ENCODE measurements around the gene HHEX. TPM values are rescaled to one million over a fixed set of nuclear protein-coding genes. Genes with fewer than 3 reads are reported as not detected.

Gene HHEX
- total and polyA plus RNA-seq, 3 donors from 2014 or later = 2.6 to 5.6 (median 4.0) TPM

GRCh38 chr10:92729886-92730285 lies 40.1 kb downstream of the HHEX start:
- intact Hi-C loops (cut with DNase I; ENCODE audit: low total_unique reads) = no loop called here
- Histone ChIP-seq H3K36me3 (ENCODE audit: low read depth, missing control alignments) (no peaks in the 10 kb centered on the region), H3K4me1 (no peaks in the 10 kb centered on the region), H3K27ac (no peak overlapping the region), H3K4me3 (no peak overlapping the region), H3K9me3 (no peaks in the 10 kb centered on the region), H3K27me3 (no peaks in the 10 kb centered on the region)
- no peak for DNase-seq
- TF ChIP-seq, protein P1, sequence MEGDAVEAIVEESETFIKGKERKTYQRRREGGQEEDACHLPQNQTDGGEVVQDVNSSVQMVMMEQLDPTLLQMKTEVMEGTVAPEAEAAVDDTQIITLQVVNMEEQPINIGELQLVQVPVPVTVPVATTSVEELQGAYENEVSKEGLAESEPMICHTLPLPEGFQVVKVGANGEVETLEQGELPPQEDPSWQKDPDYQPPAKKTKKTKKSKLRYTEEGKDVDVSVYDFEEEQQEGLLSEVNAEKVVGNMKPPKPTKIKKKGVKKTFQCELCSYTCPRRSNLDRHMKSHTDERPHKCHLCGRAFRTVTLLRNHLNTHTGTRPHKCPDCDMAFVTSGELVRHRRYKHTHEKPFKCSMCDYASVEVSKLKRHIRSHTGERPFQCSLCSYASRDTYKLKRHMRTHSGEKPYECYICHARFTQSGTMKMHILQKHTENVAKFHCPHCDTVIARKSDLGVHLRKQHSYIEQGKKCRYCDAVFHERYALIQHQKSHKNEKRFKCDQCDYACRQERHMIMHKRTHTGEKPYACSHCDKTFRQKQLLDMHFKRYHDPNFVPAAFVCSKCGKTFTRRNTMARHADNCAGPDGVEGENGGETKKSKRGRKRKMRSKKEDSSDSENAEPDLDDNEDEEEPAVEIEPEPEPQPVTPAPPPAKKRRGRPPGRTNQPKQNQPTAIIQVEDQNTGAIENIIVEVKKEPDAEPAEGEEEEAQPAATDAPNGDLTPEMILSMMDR (IDR thresholded peaks at IDR 0.05) = no peak
- TF ChIP-seq POLR2A (IDR thresholded peaks at IDR 0.05) = no peak
- WGBS, 2 donors = 66 to 69% methylated on average over 2 of the region's 2 CpGs

DNA sequence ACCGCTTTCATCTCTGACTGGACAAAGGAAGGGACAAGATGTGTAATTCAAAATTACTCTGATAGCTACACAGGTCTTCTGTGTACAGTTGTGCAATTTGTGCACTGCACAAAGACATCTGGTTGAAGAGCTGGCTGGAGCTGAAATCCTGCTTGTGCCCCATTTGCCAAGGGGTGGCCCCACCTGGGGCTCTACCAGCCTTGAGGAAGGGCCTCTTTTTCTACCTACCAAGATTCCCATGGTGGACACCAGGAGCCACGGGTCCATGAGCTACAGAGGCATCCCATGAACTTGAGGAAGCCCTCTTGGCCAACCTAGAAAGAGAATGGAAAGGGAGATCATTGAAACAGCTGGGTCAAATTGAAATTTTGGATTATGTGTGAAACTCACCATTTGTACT lies 43.2 kb downstream of the HHEX start:
- Histone ChIP-seq H3K27ac (no peak overlapping the region), H3K27me3 (no peaks in the 10 kb centered on the region), H3K4me3 (no peak overlapping the region), H3K9me3 (no peaks in the 10 kb centered on the region), H3K4me1 (no peaks in the 10 kb centered on the region), H3K36me3 (ENCODE audit: low read depth, missing control alignments) (no peaks in the 10 kb centered on the region)
- WGBS, 2 donors = 88 to 92% methylated on average over 2 of the region's 2 CpGs
- TF ChIP-seq POLR2A (IDR thresholded peaks at IDR 0.05) = no peak
- TF ChIP-seq, protein P1 (IDR thresholded peaks at IDR 0.05) = no peak
- DNase-seq = no peak
- intact Hi-C loops (cut with DNase I; ENCODE audit: low total_unique reads) = no loop called here

- intact Hi-C loops (cut with DNase I; ENCODE audit: low total_unique reads) = no loop called here
- Histone ChIP-seq H3K9me3 (no peaks in the 10 kb centered on the region), H3K27ac (no peak overlapping the region), H3K4me3 (no peak overlapping the region), H3K4me1 (no peaks in the 10 kb centered on the region), H3K27me3 (no peaks in the 10 kb centered on the region), H3K36me3 (ENCODE audit: low read depth, missing control alignments) (no peaks in the 10 kb centered on the region)
- DNase-seq = no peak
- no peak for TF ChIP-seq POLR2A (IDR thresholded peaks at IDR 0.05)
- TF ChIP-seq, protein P1 (IDR thresholded peaks at IDR 0.05) = no peak
These were observed 44.5 kb downstream of the HHEX start for GRCh38 chr10:92734301-92734700.

GRCh38 chr10:92735938-92736337 lies 46.2 kb downstream of the HHEX start:
- DNase-seq = no peak
- no peaks in the 10 kb centered on the region for H3K9me3 ChIP-seq
- no peaks in the 10 kb centered on the region for H3K36me3 ChIP-seq (ENCODE audit: low read depth, missing control alignments)
- 84 to 94% methylated on average over 3 of the region's 3 CpGs for whole genome bisulfite sequencing, 2 donors
- H3K4me3 ChIP-seq = no peak overlapping the region
- TF ChIP-seq POLR2A (IDR thresholded peaks at IDR 0.05) = no peak
- TF ChIP-seq, protein P1 (IDR thresholded peaks at IDR 0.05) = no peak
- H3K4me1 ChIP-seq = no peaks in the 10 kb centered on the region
- intact Hi-C loops (cut with DNase I; ENCODE audit: low total_unique reads) = no loop called here
- H3K27me3 ChIP-seq = no peaks in the 10 kb centered on the region
- no peak overlapping the region for H3K27ac ChIP-seq

GRCh38 chr10:92737484-92737883 lies 47.7 kb downstream of the HHEX start:
- H3K9me3 ChIP-seq = no peaks in the 10 kb centered on the region
- DNase-seq = no peak
- no peaks in the 10 kb centered on the region for H3K27me3 ChIP-seq
- intact Hi-C loops (cut with DNase I; ENCODE audit: low total_unique reads) = no loop called here
- no peaks in the 10 kb centered on the region for H3K36me3 ChIP-seq (ENCODE audit: low read depth, missing control alignments)
- 93 to 99% methylated on average over 7 of the region's 7 CpGs for WGBS, 2 donors
- TF ChIP-seq, protein P1 (IDR thresholded peaks at IDR 0.05) = no peak
- no peak for TF ChIP-seq POLR2A (IDR thresholded peaks at IDR 0.05)
- no peak overlapping the region for H3K27ac ChIP-seq
- H3K4me1 ChIP-seq = no peaks in the 10 kb centered on the region
- no peak overlapping the region for H3K4me3 ChIP-seq

Measured in testis (tissue), 3 donors.